H9 (cell line): Measurements from ENCODE around the gene NKX6-2. TPM values are rescaled to one million over a fixed set of nuclear protein-coding genes. Genes with fewer than 3 reads are reported as not detected.

ENCODE experiments used
- DNase-seq: peaks from one replicate; pipeline ENCODE4 v3.0.0-alpha.2; 2017
- H2AFZ ChIP-seq: one replicate; pipeline ENCODE4 v1.6.1; 2013; ENCODE audit warnings: mild to moderate bottlenecking, low read length, control low read depth, moderate library complexity
- H2AK5ac ChIP-seq: 2 replicates; pipeline ENCODE4 v1.6.1; 2013; ENCODE audit warnings: low read length, control low read depth, mixed read lengths; ENCODE audit not compliant: insufficient read length
- H2BK120ac ChIP-seq: one replicate; pipeline ENCODE4 v1.6.1; 2013; ENCODE audit warnings: low read depth, mild to moderate bottlenecking, low read length, control low read depth, inconsistent platforms; ENCODE audit not compliant: poor library complexity, severe bottlenecking
- H2BK12ac ChIP-seq: 2 replicates; pipeline ENCODE4 v1.6.1; 2013; ENCODE audit warnings: low read length, control low read depth, mixed read lengths, low read depth; ENCODE audit not compliant: insufficient read length
- H2BK15ac ChIP-seq: 2 replicates; pipeline ENCODE4 v1.6.1; 2013; ENCODE audit warnings: low read depth, low read length, control low read depth
- H2BK20ac ChIP-seq: one replicate; pipeline ENCODE4 v1.6.1; 2013; ENCODE audit warnings: low read depth, mild to moderate bottlenecking, low read length, control low read depth, inconsistent platforms; ENCODE audit not compliant: poor library complexity, severe bottlenecking
- H2BK5ac ChIP-seq: 2 replicates; pipeline ENCODE4 v1.6.1; 2013; ENCODE audit warnings: low read length, control low read depth, mixed read lengths; ENCODE audit not compliant: insufficient read length
- H3K14ac ChIP-seq: 2 replicates; pipeline ENCODE4 v1.6.1; 2013; ENCODE audit warnings: low read length, control low read depth; ENCODE audit not compliant: insufficient read depth
- H3K18ac ChIP-seq: 2 replicates; pipeline ENCODE4 v1.6.1; 2013; ENCODE audit warnings: low read depth, mild to moderate bottlenecking, mixed read lengths, low read length, control low read depth; ENCODE audit not compliant: insufficient read length
- H3K23ac ChIP-seq: 2 replicates; pipeline ENCODE4 v1.6.1; 2013; ENCODE audit warnings: low read length, control low read depth, mixed read lengths, low read depth; ENCODE audit not compliant: insufficient read length
- H3K23me2 ChIP-seq: 2 replicates; pipeline ENCODE4 v1.6.1; 2013; ENCODE audit warnings: low read depth, mild to moderate bottlenecking, mixed read lengths, low read length, control low read depth; ENCODE audit not compliant: insufficient read length, poor library complexity, severe bottlenecking
- H3K27ac ChIP-seq: 2 replicates; pipeline ENCODE4 v1.5.1; 2013; ENCODE audit warnings: low read length, control low read depth, mixed read lengths, low read depth; ENCODE audit not compliant: insufficient read length
- H3K27me3 ChIP-seq: 2 replicates; pipeline ENCODE4 v1.6.1; 2013; ENCODE audit warnings: low read length, control low read depth, inconsistent platforms; ENCODE audit not compliant: insufficient read depth
- H3K4ac ChIP-seq: 2 replicates; pipeline ENCODE4 v1.6.1; 2013; ENCODE audit warnings: low read depth, mild to moderate bottlenecking, control low read depth, inconsistent platforms, low read length, moderate library complexity
- H3K4me1 ChIP-seq: 2 replicates; pipeline ENCODE4 v1.6.1; 2013; ENCODE audit warnings: low read length, control low read depth, inconsistent platforms; ENCODE audit not compliant: insufficient read depth
- H3K4me2 ChIP-seq: 2 replicates; pipeline ENCODE4 v1.6.1; 2013; ENCODE audit warnings: low read length, control low read depth, mixed read lengths; ENCODE audit not compliant: insufficient read length, insufficient read depth
- H3K56ac ChIP-seq: 2 replicates; pipeline ENCODE4 v1.6.1; 2013; ENCODE audit warnings: low read depth, mild to moderate bottlenecking, mixed read lengths, low read length, control low read depth; ENCODE audit not compliant: insufficient read length
- H3K79me1 ChIP-seq: 2 replicates; pipeline ENCODE4 v1.6.1; 2013; ENCODE audit warnings: low read depth, mild to moderate bottlenecking, moderate library complexity, low read length, control low read depth, inconsistent platforms; ENCODE audit not compliant: insufficient read depth, poor library complexity, severe bottlenecking
- H3K79me2 ChIP-seq: 2 replicates; pipeline ENCODE4 v1.6.1; 2013; ENCODE audit warnings: low read length, control low read depth, inconsistent platforms; ENCODE audit not compliant: insufficient read depth
- H3K9ac ChIP-seq: 2 replicates; pipeline ENCODE4 v1.6.1; 2013; ENCODE audit warnings: low read length, control low read depth, mixed read lengths; ENCODE audit not compliant: insufficient read length; ENCODE audit errors: extremely low read depth
- H3K9me3 ChIP-seq: one replicate; pipeline ENCODE4 v1.6.1; 2013; ENCODE audit warnings: low read depth, low read length, inconsistent platforms; ENCODE audit not compliant: control insufficient read depth
- H3T11ph ChIP-seq: one replicate; pipeline ENCODE4 v1.6.1; 2013; ENCODE audit warnings: mild to moderate bottlenecking, low read length, control low read depth, inconsistent platforms
- H4K20me1 ChIP-seq: one replicate; pipeline ENCODE4 v1.6.1; 2013; ENCODE audit not compliant: control insufficient read depth, insufficient read length, insufficient read depth
- H4K5ac ChIP-seq: 2 replicates; pipeline ENCODE4 v1.6.1; 2013; ENCODE audit warnings: low read depth, mild to moderate bottlenecking, mixed read lengths, low read length, control low read depth; ENCODE audit not compliant: insufficient read length
- H4K8ac ChIP-seq: replicated peaks from 2 replicates; pipeline ENCODE4 v1.6.1; 2013; ENCODE audit warnings: low read length, control low read depth, mixed read lengths, low read depth; ENCODE audit not compliant: insufficient read length
- H4K91ac ChIP-seq: 2 replicates; pipeline ENCODE4 v1.6.1; 2013; ENCODE audit warnings: low read depth, mild to moderate bottlenecking, moderate library complexity, mixed read lengths, low read length, control low read depth; ENCODE audit not compliant: insufficient read length
- H3K27ac Mint-ChIP-seq, 3 experiments: 2 replicates in 2 of 3; 3 replicates in 1 of 3; pipeline ENCODE4 v1.8.0; 2020 to 2021; ENCODE audit warnings: mixed read lengths in 3 of 3, mild to moderate bottlenecking in 1 of 3, moderate library complexity in 1 of 3
- H3K27me3 Mint-ChIP-seq: 2 replicates; pipeline ENCODE4 v1.8.0; 2021; ENCODE audit warnings: low read depth, mild to moderate bottlenecking, moderate library complexity, mixed read lengths
- H3K36me3 Mint-ChIP-seq, 3 experiments: 2 replicates in 2 of 3; 3 replicates in 1 of 3; pipeline ENCODE4 v1.8.0; 2020 to 2021; ENCODE audit warnings: low read depth in 3 of 3, mixed read lengths in 3 of 3; ENCODE audit not compliant: insufficient read depth in 1 of 3
- H3K4me1 Mint-ChIP-seq, 2 experiments: 2 replicates each; pipeline ENCODE4 v1.8.0; 2020; ENCODE audit warnings: mixed read lengths in 2 of 2
- H3K4me3 Mint-ChIP-seq, 2 experiments: 2 replicates in 1 of 2; 3 replicates in 1 of 2; pipeline ENCODE4 v1.8.0; 2020 to 2021; ENCODE audit warnings: mild to moderate bottlenecking in 2 of 2, mixed read lengths in 2 of 2, moderate library complexity in 1 of 2
- H3K9me3 Mint-ChIP-seq, 2 experiments: 2 replicates in 1 of 2; 3 replicates in 1 of 2; pipeline ENCODE4 v1.8.0; 2020; ENCODE audit warnings: mild to moderate bottlenecking in 2 of 2, mixed read lengths in 2 of 2, moderate library complexity in 1 of 2
- CTCF ChIP-seq: fragments of 200-600 bp; sonication (generic); conservative IDR thresholded peaks from 3 replicates; pipeline ENCODE4 v1.8.0; 2021; ENCODE audit warnings: antibody characterized with exemption, mild to moderate bottlenecking
- WGBS: extraction: QIAGEN DNeasy Blood & Tissue Kit; methylation state at CpG from one replicate; pipeline ENCODE4 v1.1.7; 2013; ENCODE audit warnings: missing lambda C conversion rate, low lambda C conversion rate, mixed read lengths; ENCODE audit not compliant: insufficient read length; ENCODE audit errors: extremely low coverage; 5-methylcytosine and 5-hydroxymethylcytosine counted together
- total RNA-seq: library from RNA; stranded (reverse); gene quantifications from 2 replicates; pipeline ENCODE4 v1.2.1, GENCODE V29; 2021

NKX6-2 gene
- total RNA-seq, 1 experiment from 2014 or later, result 0.13 TPM

GRCh38 chr10:132810141-132810806 is 24.3 kb upstream of the NKX6-2 start:
- Histone ChIP-seq H4K5ac (no peak overlapping the region), H2BK12ac (no peak overlapping the region), H4K8ac (no peak overlapping the region), H2BK5ac (no peak overlapping the region), H3K4me1 (no peaks in the 10 kb centered on the region), H3K9ac (no peak overlapping the region), H2AK5ac (no peak overlapping the region), H3K27ac (no peak overlapping the region), H2BK20ac (no peak overlapping the region), H3K23ac (no peak overlapping the region), H3K9me3 (no peaks in the 10 kb centered on the region), H4K20me1 (no peaks in the 10 kb centered on the region), H2AFZ (no peak overlapping the region), H2BK15ac (no peak overlapping the region), H3K14ac (no peak overlapping the region), H3K4me2 (no peak overlapping the region), H3K23me2 (no peaks in the 10 kb centered on the region), H3K79me2 (no peaks in the 10 kb centered on the region), H2BK120ac (no peak overlapping the region), H3K56ac (no peak overlapping the region), H3T11ph (no peak overlapping the region), H3K4ac (no peak overlapping the region), H3K27me3 (no peaks in the 10 kb centered on the region), H4K91ac (no peak overlapping the region), H3K79me1 (no peaks in the 10 kb centered on the region), H3K18ac (no peak overlapping the region)
- no peak for DNase-seq
- no peak overlapping the region for H3K4me3 Mint-ChIP-seq
- H3K27ac Mint-ChIP-seq, result no peak overlapping the region
- no peaks in the 10 kb centered on the region for H3K9me3 Mint-ChIP-seq
- peaks cover 0 to 6% of the 10 kb centered on the region in 2 experiments; a peak in 1 of 4 replicates for H3K4me1 Mint-ChIP-seq
- no peak for TF ChIP-seq CTCF
- H3K36me3 Mint-ChIP-seq, result no peaks in the 10 kb centered on the region; a peak in 1 of 7 replicates
- H3K27me3 Mint-ChIP-seq, result no peaks in the 10 kb centered on the region; the same call in none of the 2 replicates
- WGBS, result no CpG with 5 or more reads among the region's 39 CpGs
